CD4-positive, alpha-beta memory T cell (primary cell): ENCODE data around the gene GIT2. TPM values are rescaled to one million over a fixed set of nuclear protein-coding genes. Genes with fewer than 3 reads are reported as not detected.
A peak's percentile ranks its signal among the peaks of the same experiment; 100 is the strongest.

Source experiments
- CTCF ChIA-PET: fragments of 350-600 bp; sonication (Branson Sonifier 250); formaldehyde crosslinking; loops from one replicate; lab custom pipeline; 2021; ENCODE audit warnings: inconsistent platforms; ENCODE audit not compliant: partially characterized antibody; lab: Charles Lee
- POLR2A ChIA-PET: fragments of 350-600 bp; sonication (Branson Sonifier 250); formaldehyde crosslinking; loops from one replicate; lab custom pipeline; 2021; ENCODE audit not compliant: partially characterized antibody; lab: Charles Lee
- DNase-seq, 5 donors: peaks; one replicate each; pipeline versions ENCODE4 v3.0.0 to v3.0.0-alpha.2; 2020 to 2022; ENCODE audit warnings: mixed read lengths in 1 of 5
- H3K27ac ChIP-seq: one replicate; pipeline ENCODE4 v1.7.0; 2013; ENCODE audit warnings: low read depth, low read length
- H3K27me3 ChIP-seq: 2 replicates; pipeline ENCODE4 v1.7.0; 2013; ENCODE audit warnings: mild to moderate bottlenecking, low read length, moderate library complexity; ENCODE audit not compliant: insufficient read depth
- H3K36me3 ChIP-seq: 2 replicates; pipeline ENCODE4 v1.7.0; 2013; ENCODE audit warnings: mild to moderate bottlenecking, low read length, moderate library complexity; ENCODE audit not compliant: insufficient read depth
- H3K4me1 ChIP-seq: 2 replicates; pipeline ENCODE4 v1.7.0; 2013; ENCODE audit warnings: mild to moderate bottlenecking, low read length, moderate library complexity; ENCODE audit not compliant: insufficient read depth
- H3K4me3 ChIP-seq, 2 donors: one replicate each; pipeline ENCODE4 v1.7.0; 2013; ENCODE audit warnings: low read length in 2 of 2, mild to moderate bottlenecking in 1 of 2
- H3K9me3 ChIP-seq, 2 donors: one replicate each; pipeline ENCODE4 v1.7.0; 2013; ENCODE audit warnings: low read length in 2 of 2, control low read depth in 1 of 2; ENCODE audit not compliant: control insufficient read depth in 1 of 2
- H3K27ac Mint-ChIP-seq, 7 donors: one replicate each; pipeline ENCODE4 v1.8.0; 2020 to 2021; ENCODE audit warnings: mixed read lengths in 7 of 7, mild to moderate bottlenecking in 6 of 7, inconsistent platforms in 3 of 7, moderate library complexity in 3 of 7
- H3K27me3 Mint-ChIP-seq, 2 donors: one replicate each; pipeline ENCODE4 v1.8.0; 2020 to 2021; ENCODE audit warnings: mixed read lengths in 2 of 2
- H3K36me3 Mint-ChIP-seq, 2 donors: one replicate each; pipeline ENCODE4 v1.8.0; 2020 to 2021; ENCODE audit warnings: mixed read lengths in 2 of 2, inconsistent platforms in 1 of 2, mild to moderate bottlenecking in 1 of 2
- H3K4me1 Mint-ChIP-seq, 4 donors: one replicate each; pipeline ENCODE4 v1.8.0; 2020 to 2021; ENCODE audit warnings: mixed read lengths in 4 of 4, mild to moderate bottlenecking in 1 of 4
- H3K4me3 Mint-ChIP-seq, 8 donors: one replicate each; pipeline ENCODE4 v1.8.0; 2020 to 2021; ENCODE audit warnings: mixed read lengths in 8 of 8, mild to moderate bottlenecking in 7 of 8, moderate library complexity in 6 of 8, inconsistent platforms in 3 of 8
- H3K9me3 Mint-ChIP-seq, 8 donors: one replicate each; pipeline ENCODE4 v1.8.0; 2020 to 2021; ENCODE audit warnings: mixed read lengths in 8 of 8, mild to moderate bottlenecking in 5 of 8, inconsistent platforms in 3 of 8, moderate library complexity in 1 of 8
- intact Hi-C: fragments of 100-400 bp; cut with micrococcal nuclease; formaldehyde crosslinking; loops from one replicate; pipeline ENCODE4 v1.15.1; 2023
- polyA plus RNA-seq, 2 donors: library from polyadenylated mRNA; unstranded; fragments of 300-500 nt; fragmentation: Illumina TruSeq; gene quantifications; one replicate each; pipeline ENCODE4 v1.2.3, GENCODE V29; 2021
- total RNA-seq, 2 experiments: library from RNA; stranded (reverse); gene quantifications; one replicate each; pipeline ENCODE4 v1.2.3, GENCODE V29; 2021

GIT2 gene
- total and polyA plus RNA-seq, 4 experiments from 2014 or later: 83.1 to 149 (median 118) TPM

GRCh38 chr12:109952160-109952858 lies 43.9 kb downstream of the GIT2 start:
- POLR2A ChIA-PET: no interaction called here
- Mint-ChIP-seq H3K4me3 (no peak overlapping the region), H3K27me3 (no peaks in the 10 kb centered on the region), H3K4me1 (peaks cover 12 to 19% (median 16%) of the 10 kb centered on the region in 4 donors), H3K27ac (peak overlapping the region; percentile 27 to 92 (median 83)), H3K36me3 (peaks cover 55 to 88% of the 10 kb centered on the region in 2 donors), H3K9me3 (no peaks in the 10 kb centered on the region)
- no peak for DNase-seq
- Histone ChIP-seq H3K4me1 (peaks cover 14% of the 10 kb centered on the region), H3K36me3 (peaks cover 66% of the 10 kb centered on the region), H3K27me3 (no peaks in the 10 kb centered on the region), H3K9me3 (no peaks in the 10 kb centered on the region), H3K27ac (no peak overlapping the region), H3K4me3 (no peak overlapping the region)
- intact Hi-C loops: no loop called here
- CTCF ChIA-PET: interaction anchor here (1.0 to 1.1 kb wide), 2 partner anchors 9 to 62 kb away, joined by 3 read pairs; no protein-coding TSS in a partner anchor

GRCh38 chr12:109951751-109952150 lies 44.4 kb downstream of the GIT2 start:
- no peaks in the 10 kb centered on the region for H3K9me3 ChIP-seq
- no peaks in the 10 kb centered on the region for H3K9me3 Mint-ChIP-seq
- no peaks in the 10 kb centered on the region for H3K27me3 ChIP-seq
- peaks cover 71% of the 10 kb centered on the region for H3K36me3 ChIP-seq
- intact Hi-C loops: no loop called here
- no peaks in the 10 kb centered on the region for H3K27me3 Mint-ChIP-seq
- no peak overlapping the region for H3K4me3 ChIP-seq
- ChIA-PET POLR2A (no interaction called here), CTCF (interaction anchor here (1.4 kb wide), 1 partner anchor 11 kb away, joined by 3 read pairs; no protein-coding TSS in a partner anchor)
- H3K27ac ChIP-seq: no peak overlapping the region
- DNase-seq: no peak
- peaks cover 57 to 90% of the 10 kb centered on the region in 2 donors for H3K36me3 Mint-ChIP-seq
- H3K4me1 Mint-ChIP-seq: peaks cover 17 to 24% (median 22%) of the 10 kb centered on the region in 4 donors
- no peak overlapping the region for H3K4me3 Mint-ChIP-seq
- H3K27ac Mint-ChIP-seq: peak overlapping the region in 4 of 7 donors; percentile 27 to 75 (median 58)
- H3K4me1 ChIP-seq: peaks cover 19% of the 10 kb centered on the region

GRCh38 chr12:109951136-109951535 lies 45.0 kb downstream of the GIT2 start:
- intact Hi-C loops: no loop called here

GRCh38 chr12:109950625-109951024 lies 45.5 kb downstream of the GIT2 start:
- H3K27ac ChIP-seq: no peak overlapping the region
- H3K4me3 Mint-ChIP-seq: no peak overlapping the region
- peaks cover 26% of the 10 kb centered on the region for H3K4me1 ChIP-seq
- H3K27me3 ChIP-seq: no peaks in the 10 kb centered on the region
- H3K4me3 ChIP-seq: no peak overlapping the region
- ChIA-PET POLR2A (no interaction called here), CTCF (interaction anchor here (1.4 kb wide), 1 partner anchor 10 kb away, joined by 3 read pairs; no protein-coding TSS in a partner anchor)
- intact Hi-C loops: no loop called here
- H3K9me3 Mint-ChIP-seq: no peaks in the 10 kb centered on the region
- peaks cover 65% of the 10 kb centered on the region for H3K36me3 ChIP-seq
- DNase-seq: no peak
- H3K9me3 ChIP-seq: no peaks in the 10 kb centered on the region
- H3K4me1 Mint-ChIP-seq: peaks cover 21 to 31% (median 27%) of the 10 kb centered on the region in 4 donors
- peaks cover 57 to 88% of the 10 kb centered on the region in 2 donors for H3K36me3 Mint-ChIP-seq
- no peaks in the 10 kb centered on the region for H3K27me3 Mint-ChIP-seq
- peak overlapping the region in 4 of 7 donors; percentile 25 to 53 (median 29) for H3K27ac Mint-ChIP-seq

More at GRCh38 chr12:109951136-109951535, 45.0 kb downstream of the GIT2 start:
- H3K36me3 Mint-ChIP-seq: peaks cover 58 to 92% of the 10 kb centered on the region in 2 donors
- Histone ChIP-seq H3K9me3 (no peaks in the 10 kb centered on the region), H3K4me3 (no peak overlapping the region), H3K4me1 (peaks cover 25% of the 10 kb centered on the region), H3K27me3 (no peaks in the 10 kb centered on the region), H3K27ac (no peak overlapping the region), H3K36me3 (peaks cover 70% of the 10 kb centered on the region)
- H3K4me1 Mint-ChIP-seq: peaks cover 21 to 30% (median 27%) of the 10 kb centered on the region in 4 donors
- no peaks in the 10 kb centered on the region for H3K27me3 Mint-ChIP-seq
- ChIA-PET POLR2A (no interaction called here), CTCF (interaction anchor here (1.4 kb wide), 1 partner anchor 11 kb away, joined by 3 read pairs; no protein-coding TSS in a partner anchor)
- no peak overlapping the region for H3K4me3 Mint-ChIP-seq
- DNase-seq: no peak
- H3K9me3 Mint-ChIP-seq: no peaks in the 10 kb centered on the region
- H3K27ac Mint-ChIP-seq: peak overlapping the region in 4 of 7 donors; percentile 13 to 63 (median 28)

GRCh38 chr12:109949089-109949488 lies 47.1 kb downstream of the GIT2 start:
- intact Hi-C loops: loop anchor here (5.0 kb wide), 2 partner anchors 48 to 68 kb away; partner anchors contain the start of genes ANKRD13A and GIT2
- ChIA-PET POLR2A (no interaction called here), CTCF (no interaction called here)
- peaks cover 21 to 31% (median 27%) of the 10 kb centered on the region in 4 donors for H3K4me1 Mint-ChIP-seq
- Histone ChIP-seq H3K27me3 (no peaks in the 10 kb centered on the region), H3K27ac (no peak overlapping the region), H3K4me3 (no peak overlapping the region), H3K4me1 (peaks cover 26% of the 10 kb centered on the region), H3K36me3 (peaks cover 70% of the 10 kb centered on the region), H3K9me3 (no peaks in the 10 kb centered on the region)
- no peak for DNase-seq
- peak overlapping the region; percentile 4 to 79 (median 19) for H3K27ac Mint-ChIP-seq
- H3K36me3 Mint-ChIP-seq: peaks cover 46 to 89% of the 10 kb centered on the region in 2 donors
- no peak overlapping the region for H3K4me3 Mint-ChIP-seq
- no peaks in the 10 kb centered on the region for H3K9me3 Mint-ChIP-seq
- no peaks in the 10 kb centered on the region for H3K27me3 Mint-ChIP-seq

- H3K4me3 ChIP-seq: no peak overlapping the region
- no peaks in the 10 kb centered on the region for H3K27me3 ChIP-seq
- Mint-ChIP-seq H3K27me3 (no peaks in the 10 kb centered on the region), H3K27ac (peak overlapping the region in 5 of 7 donors; percentile 19 to 77 (median 68)), H3K4me3 (peak overlapping the region in 2 of 8 donors; percentile 60 to 68), H3K36me3 (peaks cover 41 to 83% of the 10 kb centered on the region in 2 donors), H3K4me1 (peaks cover 21 to 31% (median 27%) of the 10 kb centered on the region in 4 donors), H3K9me3 (no peaks in the 10 kb centered on the region)
- POLR2A ChIA-PET: interaction anchor here (1.3 to 1.4 kb wide), 2 partner anchors 52 to 60 kb away, joined by 5 to 6 read pairs; partner anchors contain the start of gene ANKRD13A
- H3K4me1 ChIP-seq: peaks cover 26% of the 10 kb centered on the region
- no peak for DNase-seq
- no peaks in the 10 kb centered on the region for H3K9me3 ChIP-seq
- H3K27ac ChIP-seq: no peak overlapping the region
- CTCF ChIA-PET: interaction anchor here (1.0 to 1.2 kb wide), 2 partner anchors 19 to 20 kb away, joined by 3 to 4 read pairs; no protein-coding TSS in a partner anchor
- intact Hi-C loops: loop anchor here (5.0 kb wide), 2 partner anchors 49 to 69 kb away; partner anchors contain the start of genes ANKRD13A and GIT2
- peaks cover 66% of the 10 kb centered on the region for H3K36me3 ChIP-seq
Measured at GRCh38 chr12:109948368-109948767, 47.8 kb downstream of the GIT2 start.

GRCh38 chr12:109947521-109947920 lies 48.6 kb downstream of the GIT2 start:
- intact Hi-C loops: loop anchor here (5.0 kb wide), 2 partner anchors 50 to 70 kb away; partner anchors contain the start of genes ANKRD13A and GIT2
- peaks cover 26% of the 10 kb centered on the region for H3K4me1 ChIP-seq
- H3K9me3 ChIP-seq: no peaks in the 10 kb centered on the region
- CTCF ChIA-PET: interaction anchor here (1.0 to 1.2 kb wide), 3 partner anchors 19 to 95 kb away, joined by 3 to 4 read pairs (median 3); no protein-coding TSS in a partner anchor
- Mint-ChIP-seq H3K27me3 (no peaks in the 10 kb centered on the region), H3K4me1 (peaks cover 21 to 27% (median 26%) of the 10 kb centered on the region in 4 donors), H3K9me3 (no peaks in the 10 kb centered on the region), H3K4me3 (peak overlapping the region in 5 of 8 donors; percentile 35 to 57 (median 43)), H3K36me3 (peaks cover 37 to 78% of the 10 kb centered on the region in 2 donors), H3K27ac (peak overlapping the region; percentile 53 to 88 (median 80))
- no peak overlapping the region for H3K27ac ChIP-seq
- POLR2A ChIA-PET: interaction anchor here (0.8 to 1.4 kb wide), 3 partner anchors 33 to 59 kb away, joined by 3 to 6 read pairs (median 5); partner anchors contain the start of gene ANKRD13A
- H3K4me3 ChIP-seq: no peak overlapping the region
- DNase-seq: peak in 1 of 5 donors; percentile 9
- H3K36me3 ChIP-seq: peaks cover 58% of the 10 kb centered on the region
- no peaks in the 10 kb centered on the region for H3K27me3 ChIP-seq
